AG20443 (cell line): ENCODE results near the gene EIF4A3.

ENCODE experiments used
- DNase-seq: peaks from one replicate; pipeline ENCODE4 v3.0.0; 2012; ENCODE audit warnings: low spot score, mixed read lengths

EIF4A3 gene

DNA sequence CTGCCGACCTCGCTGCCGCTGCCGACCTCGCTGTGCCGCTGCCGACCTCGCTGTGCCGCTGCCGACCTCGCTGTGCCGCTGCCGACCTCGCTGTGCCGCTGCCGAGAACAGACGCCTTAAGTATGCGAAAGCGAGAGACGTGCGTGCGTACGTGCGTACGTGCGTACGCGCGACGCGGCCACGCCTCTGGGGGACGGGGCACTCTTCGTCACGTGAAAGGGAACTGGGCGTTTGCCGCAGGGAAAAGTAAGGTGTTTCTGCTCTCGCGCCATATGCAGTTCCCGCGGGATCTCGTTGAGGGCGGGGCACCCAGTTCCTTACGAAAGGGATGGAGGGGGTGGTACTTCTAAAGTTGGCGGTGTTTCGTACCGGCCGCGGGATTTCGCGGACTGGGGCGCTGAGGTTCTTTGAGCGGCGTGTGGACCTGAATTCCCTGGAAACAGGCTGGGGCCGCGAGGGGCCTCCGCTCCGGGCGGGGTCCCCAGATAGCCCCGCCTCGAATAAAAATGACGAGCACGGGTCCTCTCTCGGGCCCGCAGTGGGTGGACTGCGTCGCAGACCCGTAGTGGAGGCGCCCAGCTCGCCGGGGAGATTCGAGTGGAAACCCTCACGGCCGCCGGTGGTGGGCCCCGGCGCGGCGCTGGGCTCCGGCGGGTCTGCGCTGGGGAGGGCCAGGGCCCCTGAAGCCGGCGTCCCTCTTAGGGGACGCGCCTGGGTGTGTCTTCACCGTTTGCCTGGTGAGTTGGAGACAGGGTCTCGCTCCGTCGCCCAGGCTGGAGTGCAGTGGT, at the start of gene EIF4A3:
TSS of gene EIF4A3 (minus strand) at position 94 of the 788 bp plus-strand sequence. CDS start 167 bp downstream, outside the sequence.
- DNase-seq: peak; percentile 99

DNA sequence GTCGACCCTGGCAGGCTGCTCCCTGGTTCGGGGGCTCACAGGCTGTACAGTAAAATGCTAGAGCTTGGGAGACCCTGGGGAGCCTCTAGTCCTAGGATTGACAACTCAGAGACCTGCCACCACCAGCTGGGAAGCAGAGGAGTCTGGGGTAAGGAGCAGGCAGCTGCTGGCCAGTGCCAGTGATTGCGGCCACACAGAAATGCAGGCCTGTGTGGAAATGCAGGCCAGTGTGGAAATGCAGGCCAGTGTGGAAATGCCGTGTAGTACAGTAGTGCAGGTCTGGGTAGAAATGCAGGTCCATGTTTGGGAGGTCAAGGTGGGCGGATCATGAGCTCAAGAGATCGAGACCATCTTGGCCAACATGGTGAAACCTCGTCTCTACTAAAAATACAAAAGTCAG, 49.7 kb upstream of the EIF4A3 start:
- no peak for DNase-seq

DNA sequence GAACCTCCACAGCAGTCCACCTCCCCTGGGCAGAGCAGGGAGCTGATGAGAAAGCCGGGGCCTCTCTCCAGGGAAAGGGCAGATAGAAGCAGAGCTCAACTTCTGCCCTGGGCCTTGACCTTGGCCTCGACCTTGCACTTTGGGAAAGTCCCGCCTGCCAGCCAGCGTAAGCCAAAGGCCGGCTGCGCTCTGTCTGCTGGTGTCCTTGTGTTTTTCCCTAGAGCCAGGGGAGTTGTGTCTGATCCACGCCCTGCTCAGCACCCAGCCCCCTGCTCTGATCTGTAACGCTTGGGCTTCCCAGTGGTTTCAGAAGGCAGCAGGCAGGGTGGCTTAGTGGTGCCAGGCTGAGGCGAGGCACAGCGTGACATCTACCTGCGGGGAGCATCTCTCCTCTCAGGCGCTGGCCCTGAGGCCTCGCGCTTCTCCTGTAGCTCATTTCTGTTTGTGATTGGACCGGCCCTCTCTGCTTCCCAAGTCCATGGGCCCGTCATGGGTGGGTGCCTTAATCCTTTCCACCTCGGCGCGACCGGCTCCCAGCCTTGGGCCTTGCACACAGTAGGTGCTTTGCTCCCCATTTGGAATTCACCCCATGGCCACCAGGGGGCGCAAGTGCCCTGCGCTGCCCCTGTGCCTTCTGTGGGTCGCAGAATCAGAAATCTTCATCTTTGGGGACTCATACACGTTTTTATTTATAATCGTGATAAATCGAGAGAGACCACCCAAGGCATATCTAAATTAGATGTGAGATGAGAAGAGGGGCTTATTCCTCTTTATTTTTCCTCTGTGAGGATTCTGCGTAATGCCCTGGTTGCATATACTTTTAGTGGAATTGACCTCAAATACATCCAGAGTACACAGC, 49.0 kb upstream of the EIF4A3 start:
- peak; percentile 64 for DNase-seq

GRCh38 chr17:80195141-80195540, 48.2 kb upstream of the EIF4A3 start:
- no peak for DNase-seq

- DNase-seq: no peak
Measured at GRCh38 chr17:80191865-80192661, 45.1 kb upstream of the EIF4A3 start.

GRCh38 chr17:80191192-80191591, 44.3 kb upstream of the EIF4A3 start:
- no peak for DNase-seq

DNA sequence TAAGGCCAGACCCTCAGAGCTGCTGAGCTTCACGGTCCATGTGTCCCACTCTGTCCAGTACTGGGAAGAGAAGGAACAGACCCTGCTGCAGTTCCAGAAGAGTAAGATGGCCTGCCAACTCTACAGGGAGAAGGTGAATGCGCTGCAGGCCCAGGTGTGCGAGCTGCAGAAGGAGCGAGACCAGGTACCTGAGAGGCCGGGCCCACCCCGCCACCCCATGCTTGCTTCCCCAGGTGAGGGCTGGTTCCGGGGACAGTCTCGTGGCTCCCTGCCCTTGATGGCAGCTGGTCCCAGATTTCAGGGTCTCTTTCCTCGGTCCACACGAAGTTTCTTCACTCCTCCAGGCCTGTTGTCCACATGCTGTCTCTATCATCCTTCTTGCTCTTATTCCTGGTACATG, 43.8 kb upstream of the EIF4A3 start:
- DNase-seq: no peak

- DNase-seq: no peak
Measured at GRCh38 chr17:80189611-80190010, 42.7 kb upstream of the EIF4A3 start.

- DNase-seq: peak; percentile 91
Measured at GRCh38 chr17:80187515-80187941, 40.6 kb upstream of the EIF4A3 start.

GRCh38 chr17:80187090-80187489, 40.2 kb upstream of the EIF4A3 start:
- DNase-seq: peak; percentile 67

- no peak for DNase-seq
Measured at GRCh38 chr17:80185968-80186367, 39.0 kb upstream of the EIF4A3 start.

- no peak for DNase-seq
Measured at GRCh38 chr17:80184423-80184714, 37.4 kb upstream of the EIF4A3 start.

GRCh38 chr17:80183581-80184422, 36.9 kb upstream of the EIF4A3 start:
- DNase-seq: no peak

DNA sequence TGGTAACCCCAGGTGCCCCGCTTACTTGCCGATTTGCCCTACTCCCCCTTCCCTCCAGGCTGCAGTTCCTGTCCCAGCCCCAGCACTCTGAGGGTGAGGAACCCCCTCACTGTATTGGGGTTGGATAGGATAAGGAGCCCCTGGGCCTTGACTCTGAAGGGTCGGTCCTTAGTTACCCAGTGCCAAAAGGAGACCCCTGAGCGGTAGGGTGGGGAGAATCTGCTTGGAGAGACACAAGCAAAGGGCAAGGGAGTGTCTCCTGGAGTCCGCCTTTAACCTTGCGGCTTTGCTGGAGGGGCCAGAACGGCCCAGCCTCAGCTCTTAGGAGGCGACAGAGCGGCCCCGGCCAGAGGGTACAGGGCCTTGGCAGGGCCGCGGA, 35.9 kb upstream of the EIF4A3 start:
- DNase-seq: no peak

GRCh38 chr17:80182118-80182844, 35.4 kb upstream of the EIF4A3 start:
- DNase-seq: no peak

GRCh38 chr17:80181431-80181830, 34.5 kb upstream of the EIF4A3 start:
- DNase-seq: no peak

GRCh38 chr17:80180192-80180591, 33.3 kb upstream of the EIF4A3 start:
- no peak for DNase-seq

GRCh38 chr17:80177986-80178595, 31.2 kb upstream of the EIF4A3 start:
- no peak for DNase-seq

- no peak for DNase-seq
Measured at GRCh38 chr17:80176757-80177156, 29.8 kb upstream of the EIF4A3 start.

GRCh38 chr17:80173916-80174315, 27.0 kb upstream of the EIF4A3 start:
- DNase-seq: no peak
